GM18519 (cell line): ENCODE results near the gene PRSS23.
"Not testable (repeated sequence)": the region's sequence is repeated elsewhere in the genome, so short reads cannot be mapped to it uniquely, and the experiment has no call there.

Experiments used
- ATAC-seq: cut with Tn5 transposase; IDR thresholded peaks from one replicate; pipeline ENCODE4 v1.9.1; 2021; ENCODE audit warnings: mild to moderate bottlenecking, moderate library complexity; ENCODE audit not compliant: unreplicated experiment, low FRiP score

PRSS23 gene

DNA sequence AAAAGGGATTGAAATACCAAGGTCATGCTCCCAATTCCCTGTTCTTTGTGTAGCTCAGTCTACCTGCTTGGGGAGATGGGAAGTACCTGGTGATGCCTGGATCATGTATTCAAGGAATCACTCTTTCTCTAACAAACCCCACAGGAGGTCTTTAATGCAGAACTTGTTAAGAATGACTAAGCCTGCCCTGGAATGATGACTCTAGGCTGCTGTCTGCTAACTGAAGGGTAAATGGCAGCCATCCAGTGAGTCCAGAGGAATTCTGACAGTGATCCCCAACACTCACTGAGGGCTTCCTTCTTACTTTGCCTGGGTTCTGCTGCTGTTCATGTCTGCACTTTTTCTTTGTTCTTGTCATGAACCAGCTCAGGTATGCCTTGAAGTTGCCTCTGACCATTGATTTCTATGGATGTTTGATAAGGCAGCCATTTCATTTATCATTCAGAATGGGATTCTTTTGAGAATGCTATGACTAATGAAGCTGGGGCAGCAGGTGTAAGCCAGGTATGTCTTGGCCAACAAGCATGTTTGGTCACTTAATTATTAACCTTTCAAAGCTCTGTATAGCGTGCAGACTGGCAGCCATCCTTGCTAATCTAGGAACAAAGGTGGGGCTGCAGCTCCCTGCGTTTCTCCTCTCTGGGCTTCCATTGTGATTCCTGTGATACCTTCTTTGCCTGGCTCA is 11.4 kb downstream of the PRSS23 start:
- ATAC-seq = no peak

DNA sequence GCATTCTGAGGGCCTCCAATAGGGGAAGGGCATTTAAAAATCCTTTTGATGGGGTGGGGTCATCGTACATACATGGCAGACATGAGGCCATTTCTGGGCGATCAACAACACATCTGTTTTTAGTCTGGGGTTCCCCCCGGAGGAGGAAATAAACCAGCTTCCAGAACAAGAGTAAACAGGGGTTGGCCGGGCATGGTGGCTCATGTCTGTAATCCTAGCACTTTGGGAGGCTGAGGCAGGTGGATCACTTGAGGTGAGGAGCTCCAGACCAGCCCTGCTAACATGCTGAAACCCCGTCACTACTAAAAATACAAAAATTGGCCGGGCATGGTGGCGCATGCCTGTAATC is 12.0 kb downstream of the PRSS23 start:
- ATAC-seq = no peak

DNA sequence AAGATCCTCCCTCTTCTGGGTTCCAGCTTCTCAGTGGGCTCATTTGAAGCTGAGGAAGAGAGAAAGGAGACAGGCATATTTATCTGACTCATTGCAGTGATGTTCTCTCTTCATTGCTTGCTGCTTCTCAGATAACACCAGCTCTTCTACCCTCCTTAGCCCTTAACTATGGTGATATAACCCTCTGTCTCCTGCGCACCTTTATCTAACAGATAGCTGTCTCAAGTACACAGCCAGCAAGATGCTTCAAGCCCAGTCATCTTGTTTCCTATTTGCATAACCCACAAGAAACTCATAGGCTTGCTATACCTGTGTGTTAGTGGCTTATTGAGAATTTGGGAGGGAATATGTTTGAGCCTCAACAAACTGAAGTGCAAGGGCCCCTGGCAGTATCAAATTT is 12.6 kb downstream of the PRSS23 start:
- ATAC-seq = no peak

DNA sequence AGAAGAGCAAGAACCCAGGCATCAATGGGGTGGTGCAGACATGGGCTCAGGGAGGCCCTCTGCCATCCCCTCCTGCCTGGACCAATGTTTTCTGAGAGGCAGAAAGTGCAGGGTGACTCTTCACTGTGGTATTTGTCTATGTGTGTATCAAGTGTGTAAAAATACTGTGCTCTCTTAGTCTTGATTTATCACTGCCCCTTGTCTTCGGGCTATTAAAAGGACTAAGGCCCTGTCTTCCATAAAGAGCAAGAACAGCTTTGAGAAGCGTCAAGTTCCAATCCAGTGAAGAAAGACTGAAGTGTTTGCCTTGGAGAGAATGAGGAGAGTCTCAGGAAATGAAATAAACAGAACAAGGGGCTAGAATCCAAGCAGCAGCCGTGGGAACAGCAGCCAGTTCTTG is 14.4 kb downstream of the PRSS23 start:
- no peak for ATAC-seq

DNA sequence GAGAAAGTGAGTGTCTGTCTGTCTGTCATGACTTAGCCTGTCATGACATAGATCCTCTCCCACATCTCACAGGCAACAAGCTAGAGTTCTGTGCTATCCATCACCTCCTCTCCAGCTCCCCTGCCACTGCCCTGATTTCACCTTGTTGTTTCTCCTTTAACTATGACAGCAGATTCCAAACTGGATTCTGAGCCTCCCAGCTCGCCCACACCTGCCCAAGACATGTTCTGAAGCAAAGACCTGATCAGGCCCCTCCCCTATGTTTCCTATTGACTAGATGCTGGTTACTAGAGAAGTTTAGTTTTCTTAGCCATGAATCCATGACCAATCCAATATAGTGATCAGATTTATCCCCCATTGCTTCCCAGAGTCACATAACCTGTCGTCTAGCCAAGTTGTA is 15.4 kb downstream of the PRSS23 start:
- ATAC-seq = no peak

DNA sequence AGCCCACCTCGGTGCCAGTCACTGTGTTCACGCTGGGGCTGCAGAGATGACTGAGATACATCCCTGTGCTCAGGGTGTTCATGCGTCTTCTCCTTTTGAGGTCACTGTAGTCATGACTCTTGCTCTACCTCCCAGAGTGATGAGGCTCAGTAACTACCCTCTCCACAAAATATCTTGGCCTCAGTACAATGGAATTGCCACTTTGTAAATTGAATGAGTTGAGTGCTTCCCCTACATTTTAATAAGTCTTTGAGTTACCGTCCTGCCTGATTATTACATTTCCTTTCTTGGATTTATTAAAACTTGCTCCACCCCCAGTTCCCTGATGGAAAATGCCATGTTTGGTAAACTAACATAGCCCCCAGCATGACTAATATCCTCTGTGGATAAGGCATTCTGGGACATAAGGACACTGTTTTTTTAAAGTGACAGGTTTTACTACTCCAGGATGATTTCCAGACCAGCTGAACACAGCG is 15.9 kb downstream of the PRSS23 start:
- no peak for ATAC-seq

DNA sequence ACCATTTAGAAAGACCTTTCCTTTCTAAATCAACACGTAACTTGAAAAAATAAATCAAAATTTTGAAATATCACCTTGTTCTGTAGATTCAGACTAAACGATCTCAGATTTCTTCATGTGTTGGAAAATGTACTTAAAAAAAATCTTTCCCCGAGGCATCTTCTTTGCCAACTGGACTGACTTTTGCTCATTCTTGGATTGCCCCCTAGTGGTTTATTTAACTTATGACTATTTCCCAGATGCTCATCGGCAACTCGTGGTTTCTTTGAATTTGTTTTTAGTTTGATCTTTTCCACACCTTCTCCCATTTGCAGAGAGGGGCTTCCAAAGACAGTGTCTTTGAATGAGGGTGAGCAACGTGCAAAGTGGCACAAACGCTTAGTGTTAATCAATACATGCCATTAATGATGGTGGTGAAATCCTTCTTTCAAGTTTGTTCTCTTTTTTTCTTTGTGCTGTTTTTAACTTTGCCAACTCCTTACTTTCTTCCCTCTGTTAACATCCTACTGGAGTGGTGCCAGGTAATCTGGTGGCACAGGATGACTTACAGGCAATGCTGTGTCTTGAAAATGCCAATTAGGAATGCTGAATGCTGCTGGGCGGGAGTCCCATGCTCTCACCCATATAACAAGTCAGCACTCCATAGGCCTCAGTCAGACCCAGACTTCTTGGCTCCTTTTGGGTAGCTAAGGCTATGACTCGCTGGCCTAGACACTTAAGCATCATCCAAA is 18.3 kb downstream of the PRSS23 start:
- ATAC-seq = no peak

DNA sequence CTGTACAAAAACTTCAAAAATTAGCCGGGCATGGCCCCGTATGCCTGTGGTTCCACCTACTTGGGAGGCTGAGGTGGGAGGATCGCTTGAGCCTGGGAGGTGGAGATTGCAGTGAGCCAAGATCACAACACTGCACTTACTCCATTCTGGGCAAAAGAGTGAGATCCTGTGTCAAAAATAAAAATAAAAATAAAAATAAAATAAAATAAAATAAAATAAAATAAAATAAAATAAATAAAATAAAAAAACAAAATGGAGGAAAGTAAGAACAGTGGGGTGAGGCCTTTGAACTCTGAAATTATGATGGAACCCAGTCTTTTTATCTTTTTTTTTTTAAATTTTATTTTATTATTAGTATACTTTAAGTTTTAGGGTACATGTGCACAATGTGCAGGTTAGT is 23.8 kb downstream of the PRSS23 start:
- not testable (repeated sequence) for ATAC-seq

DNA sequence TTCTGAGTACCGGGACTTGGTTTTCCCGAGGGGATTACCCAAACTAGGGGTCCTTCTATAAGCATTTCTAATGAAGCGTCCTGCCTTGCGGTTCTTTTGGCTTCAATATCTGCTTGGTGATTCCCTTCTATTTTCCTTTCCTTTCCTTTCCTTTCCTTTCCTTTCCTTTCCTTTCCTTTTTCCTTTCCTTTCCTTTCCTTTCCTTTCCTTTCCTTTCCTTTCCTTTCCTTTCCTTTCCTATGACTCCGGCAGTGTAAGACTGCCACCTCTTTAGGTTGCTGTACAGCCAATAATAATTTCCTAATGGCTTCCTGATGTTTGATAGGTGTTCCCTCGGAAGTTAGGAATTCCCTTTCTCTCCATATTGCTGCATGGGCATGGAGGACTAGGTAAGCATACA is 34.0 kb downstream of the PRSS23 start:
- ATAC-seq = not testable (repeated sequence)

DNA sequence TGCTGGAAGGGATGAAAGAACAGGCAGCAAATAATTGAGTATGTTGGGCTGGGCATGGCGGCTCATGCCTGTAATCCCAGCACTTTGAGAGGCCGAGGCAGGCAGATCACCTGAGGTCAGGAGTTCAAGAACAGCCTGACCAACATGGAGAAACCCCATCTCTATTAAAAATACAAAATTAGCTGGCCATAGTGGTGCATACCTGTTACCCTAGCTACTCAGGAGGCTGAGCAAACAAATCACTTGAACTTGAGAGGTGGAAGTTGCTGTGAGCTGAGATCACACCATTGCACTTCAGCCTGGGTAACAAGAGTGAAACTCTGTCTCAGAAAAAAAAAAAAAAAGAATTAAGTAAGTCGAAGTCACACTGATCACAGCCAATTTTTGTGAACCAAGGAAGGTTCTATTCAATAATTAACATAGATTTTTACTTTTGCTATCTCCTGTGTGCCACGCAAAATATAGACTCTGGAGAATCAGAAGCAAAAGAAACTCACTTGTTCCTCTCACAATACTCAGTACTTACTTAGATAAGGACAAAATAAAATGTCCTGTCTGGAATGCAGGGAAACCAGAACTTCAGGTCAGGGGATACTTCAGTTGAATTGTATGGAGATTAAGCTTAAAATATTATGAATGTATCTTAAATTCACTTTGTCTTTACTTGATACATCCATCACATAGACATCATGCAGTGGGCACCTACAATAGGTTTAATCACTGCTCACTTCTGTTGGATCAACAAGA is 44.6 kb downstream of the PRSS23 start:
- ATAC-seq = not testable (repeated sequence)

DNA sequence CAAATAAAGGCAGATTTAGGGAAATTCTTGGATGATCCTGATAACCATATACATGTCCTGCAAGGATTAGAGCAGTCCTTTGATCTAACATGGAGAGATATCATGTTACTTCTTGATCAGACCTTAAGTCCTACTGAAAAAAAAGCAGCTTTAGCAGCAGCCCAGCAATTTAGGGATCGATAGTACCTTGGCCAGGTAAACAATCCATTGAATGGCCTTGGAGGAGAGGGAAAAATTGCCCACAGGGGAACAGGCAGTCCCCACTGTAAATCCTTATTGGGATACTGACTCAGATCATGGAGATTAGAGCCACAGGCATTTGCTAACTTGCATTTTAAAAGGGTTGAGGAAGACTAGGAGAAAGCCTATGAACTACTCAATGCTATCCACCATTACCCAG is 47.8 kb downstream of the PRSS23 start:
- no peak for ATAC-seq

DNA sequence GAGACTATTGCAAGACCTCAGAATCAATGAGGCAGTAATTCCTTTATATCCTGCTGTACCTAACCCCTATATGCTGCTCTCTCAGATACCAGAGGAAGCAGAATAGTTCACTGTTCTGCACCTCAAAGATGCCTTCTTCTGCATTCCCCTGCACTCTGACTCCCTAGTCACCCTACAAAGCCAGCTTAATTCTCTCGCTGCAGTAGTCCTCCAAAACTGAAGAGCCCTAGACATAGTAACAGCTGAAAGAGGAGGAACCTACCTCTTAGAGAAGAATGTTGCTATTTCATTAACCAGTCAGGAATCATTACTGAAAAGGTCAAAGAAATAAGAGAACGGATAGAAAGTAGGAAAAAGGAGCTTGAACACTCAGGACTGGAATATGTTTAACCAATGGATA is 49.3 kb downstream of the PRSS23 start:
- ATAC-seq = no peak
